SK-N-SH (cell line): ENCODE data around the gene GYS2. TPM values are rescaled to one million over a fixed set of nuclear protein-coding genes. Genes with fewer than 3 reads are reported as not detected.

Experiments used
- CTCF ChIA-PET: fragments of 300-600, 350-600 bp; formaldehyde crosslinking; extraction: SDS; loops from one replicate; lab custom pipeline; 2021; lab: Yijun Ruan, JAX
- POLR2A ChIA-PET: fragments of 350-600 bp; sonication (Branson Sonifier 250); formaldehyde crosslinking; extraction: SDS; loops from one replicate; lab custom pipeline; 2020; ENCODE audit warnings: antibody characterized with exemption, inconsistent platforms; lab: Yijun Ruan, JAX
- DNase-seq: peaks from one replicate; pipeline ENCODE4 v3.0.0; 2012
- H2AFZ ChIP-seq: fragments of 200-600 bp; sonication (generic); 2 replicates; pipeline ENCODE4 v1.8.1; 2016; ENCODE audit warnings: antibody characterized with exemption, mild to moderate bottlenecking, low read depth
- H3F3A ChIP-seq: fragments of 200-600 bp; sonication (generic); replicated peaks from 2 replicates; pipeline ENCODE3; 2016; ENCODE audit warnings: antibody characterized with exemption, mild to moderate bottlenecking; ENCODE audit not compliant: insufficient read depth
- H3K27ac ChIP-seq, 2 experiments: fragments of 200-500 bp in 1 of 2; fragments of 200-600 bp in 1 of 2; sonication (Bioruptor generic) in 1 of 2; sonication (generic), shearing (Covaris generic) in 1 of 2; 2 replicates each; pipeline versions ENCODE4 v1.5.1 to v1.6.1; 2014 to 2016; ENCODE audit warnings: low read depth in 2 of 2, inconsistent platforms in 1 of 2, low read length in 1 of 2, mild to moderate bottlenecking in 1 of 2, mixed read lengths in 1 of 2
- H3K27me3 ChIP-seq: fragments of 200-600 bp; sonication (generic), shearing (Covaris generic); 2 replicates; pipeline ENCODE4 v1.6.1; 2016; ENCODE audit warnings: mixed run types; ENCODE audit not compliant: insufficient read depth
- H3K36me3 ChIP-seq, 2 experiments: fragments of 200-500 bp in 1 of 2; fragments of 200-600 bp in 1 of 2; sonication (Bioruptor generic) in 1 of 2; sonication (generic) in 1 of 2; replicated peaks in 1 of 2; 2 replicates each; pipeline versions ENCODE3 to v1.5.1; 2014 to 2016; ENCODE audit warnings: low read length in 1 of 2, mild to moderate bottlenecking in 1 of 2; ENCODE audit not compliant: insufficient read depth in 2 of 2, control insufficient read depth in 1 of 2
- H3K4me1 ChIP-seq, 2 experiments: fragments of 200-500 bp in 1 of 2; fragments of 200-600 bp in 1 of 2; sonication (Bioruptor generic) in 1 of 2; sonication (generic), shearing (Covaris generic) in 1 of 2; 2 replicates each; pipeline versions ENCODE4 v1.5.1 to v1.6.1; 2014 to 2016; ENCODE audit warnings: low read depth in 1 of 2, low read length in 1 of 2, mixed run types in 1 of 2; ENCODE audit not compliant: insufficient read depth in 2 of 2, control insufficient read depth in 1 of 2
- H3K4me2 ChIP-seq: fragments of 200-600 bp; sonication (generic), shearing (Covaris generic); 2 replicates; pipeline ENCODE4 v1.6.1; 2017; ENCODE audit warnings: mixed run types
- H3K4me3 ChIP-seq, 2 experiments: fragments of 200-500 bp in 1 of 2; fragments of 200-600 bp in 1 of 2; sonication (Bioruptor generic) in 1 of 2; sonication (generic), shearing (Covaris generic) in 1 of 2; 2 replicates each; pipeline versions ENCODE4 v1.5.1 to v1.8.1; 2014 to 2016; ENCODE audit warnings: low read depth in 2 of 2, inconsistent platforms in 1 of 2, low read length in 1 of 2, mild to moderate bottlenecking in 1 of 2, mixed read lengths in 1 of 2, moderate library complexity in 1 of 2
- H3K79me2 ChIP-seq: fragments of 200-600 bp; sonication (generic); 2 replicates; pipeline ENCODE4 v1.8.1; 2017; ENCODE audit warnings: mild to moderate bottlenecking; ENCODE audit not compliant: insufficient read depth
- H3K9ac ChIP-seq: fragments of 200-600 bp; sonication (generic); 2 replicates; pipeline ENCODE4 v1.6.1; 2017; ENCODE audit warnings: mixed run types
- H3K9me2 ChIP-seq: fragments of 200-600 bp; sonication (generic); 2 replicates; pipeline ENCODE4 v1.6.1; 2017; ENCODE audit warnings: mixed run types
- H3K9me3 ChIP-seq: fragments of 200-600 bp; sonication (generic); 2 replicates; pipeline ENCODE4 v1.6.1; 2017; ENCODE audit warnings: mixed run types, mild to moderate bottlenecking, moderate library complexity
- H4K20me1 ChIP-seq: fragments of 200-600 bp; sonication (generic); 2 replicates; pipeline ENCODE4 v1.6.1; 2017; ENCODE audit warnings: mild to moderate bottlenecking, mixed run types; ENCODE audit not compliant: insufficient read depth
- ELF1 ChIP-seq: IDR thresholded peaks from 2 replicates; pipeline ENCODE4 v1.4.0; 2012
- EP300 ChIP-seq, 2 experiments: IDR thresholded peaks; 2 replicates each; pipeline versions ENCODE4 v1.4.0 to v1.6.1; 2012; ENCODE audit warnings: borderline replicate concordance in 1 of 2, low read depth in 1 of 2, low read length in 1 of 2
- GABPA ChIP-seq: IDR thresholded peaks from 2 replicates; pipeline ENCODE4 v1.4.0; 2012; ENCODE audit warnings: low read depth, mild to moderate bottlenecking
- GATA2 ChIP-seq: sonication (generic); formaldehyde crosslinking; IDR thresholded peaks from 2 replicates; pipeline ENCODE4 v1.5.0; 2020; ENCODE audit warnings: mild to moderate bottlenecking, missing genetic modification reagents
- MEF2A ChIP-seq: IDR thresholded peaks from 2 replicates; pipeline ENCODE4 v1.4.0; 2012; ENCODE audit warnings: low read depth, borderline replicate concordance
- NFIC ChIP-seq: IDR thresholded peaks from 2 replicates; pipeline ENCODE4 v1.4.0; 2012; ENCODE audit warnings: borderline replicate concordance
- POLR2AphosphoS5 ChIP-seq: IDR thresholded peaks from 2 replicates; pipeline ENCODE4 v1.6.1; 2012; ENCODE audit warnings: low read depth, low read length
- RAD21 ChIP-seq: IDR thresholded peaks from 2 replicates; pipeline ENCODE4 v1.6.1; 2012; ENCODE audit warnings: mild to moderate bottlenecking, low read length
- RCOR1 ChIP-seq: fragments of 150-350 bp; IDR thresholded peaks from 2 replicates; pipeline ENCODE4 v1.6.1; 2017; ENCODE audit warnings: antibody characterized with exemption, low read length
- RXRA ChIP-seq: IDR thresholded peaks from 2 replicates; pipeline ENCODE4 v1.4.0; 2012; ENCODE audit warnings: low read depth, mild to moderate bottlenecking, borderline replicate concordance
- SMC3 ChIP-seq: IDR thresholded peaks from 2 replicates; pipeline ENCODE4 v1.6.1; 2012; ENCODE audit warnings: low read depth, low read length, improper control_type of control experiment
- TCF12 ChIP-seq: IDR thresholded peaks from 2 replicates; pipeline ENCODE4 v1.4.0; 2012
- YY1 ChIP-seq: IDR thresholded peaks from 2 replicates; pipeline ENCODE4 v1.4.0; 2012; ENCODE audit warnings: low read depth, mild to moderate bottlenecking
- WGBS: methylation state at CpG from one replicate; pipeline ENCODE4 v1.1.6; 2017; ENCODE audit warnings: low lambda C conversion rate; 5-methylcytosine and 5-hydroxymethylcytosine counted together
- polyA plus RNA-seq, 3 experiments: library from polyadenylated mRNA; depleted of rRNA; stranded (reverse); fragments of >200 nt; gene quantifications; 2 replicates each; pipeline ENCODE4 v1.2.3, GENCODE V29; 2012
- TF ChIP-seq, protein P1 (sequence below): IDR thresholded peaks from 2 replicates; pipeline ENCODE4 v1.4.0; 2012; ENCODE audit warnings: low read depth, borderline replicate concordance

The GYS2 gene
- polyA plus RNA-seq, 1 of the 3 experiments (the other 2 are of a cell fraction): not detected

- 0 out of 2 replicates have a peak, but pooled peaks cover under 1% of the 10 kb centered on the region for H3K27me3 ChIP-seq
Observed at GRCh38 chr12:21577516-21577915, 27.1 kb downstream of the GYS2 start.

DNA sequence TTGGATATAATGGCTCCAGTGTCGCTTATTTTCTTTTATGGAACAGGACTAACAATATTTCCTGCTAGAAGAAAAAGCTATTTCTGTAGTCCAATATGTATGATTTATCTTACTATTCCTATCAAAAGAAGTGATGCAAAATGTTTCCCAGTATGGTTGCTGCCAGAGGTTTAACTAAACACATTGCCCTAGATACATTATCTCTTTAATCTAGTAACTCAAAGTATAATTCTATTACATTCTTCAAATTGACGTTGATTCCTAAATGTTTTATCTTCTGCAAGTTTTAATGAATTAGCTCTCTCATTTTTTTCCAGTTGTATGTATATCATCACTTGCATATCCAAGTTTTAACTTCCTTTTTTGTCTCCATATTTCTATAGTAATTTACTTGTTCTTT, 28.2 kb downstream of the GYS2 start:
- no peaks in the 10 kb centered on the region; a peak in 1 of 4 replicates for H3K4me1 ChIP-seq
- H3K9me3 ChIP-seq: no peaks in the 10 kb centered on the region
- WGBS: 10% methylated on average over 2 of the region's 2 CpGs
- no peak overlapping the region for H3K4me2 ChIP-seq
- CTCF ChIA-PET: interaction anchor here (0.9 kb wide), 1 partner anchor 75 kb away, joined by 4 read pairs; the partner anchor contains the start of genes GOLT1B and RECQL
- no peak for TF ChIP-seq MEF2A
- 0 out of 4 replicates have a peak, but pooled peaks of 1 of the 2 experiments have one; percentile 13 for TF ChIP-seq EP300 (IDR thresholded peaks at IDR 0.05; ENCODE audit: borderline replicate concordance in 1 of 2, low read depth in 1 of 2, low read length in 1 of 2)
- 0 out of 2 replicates have a peak, but pooled peaks have one; percentile 13 for TF ChIP-seq RCOR1
- TF ChIP-seq GATA2 (CRISPR knock-in tag): peak; percentile 37; the same call in 1 of the 2 replicates
- no peak for TF ChIP-seq YY1
- no peak for TF ChIP-seq NFIC
- no peak overlapping the region for H2AFZ ChIP-seq
- H4K20me1 ChIP-seq: no peaks in the 10 kb centered on the region
- no peak overlapping the region for H3K9ac ChIP-seq
- H3K9me2 ChIP-seq: no peaks in the 10 kb centered on the region
- H3K27me3 ChIP-seq: 0 out of 2 replicates have a peak, but pooled peaks cover 4% of the 10 kb centered on the region
- POLR2A ChIA-PET: no interaction called here
- DNase-seq: peak; percentile 9
- no peak overlapping the region for H3K27ac ChIP-seq
- no peak overlapping the region for H3K4me3 ChIP-seq
- H3K36me3 ChIP-seq: no peaks in the 10 kb centered on the region
- no peaks in the 10 kb centered on the region for H3K79me2 ChIP-seq
- H3F3A ChIP-seq: no peaks in the 10 kb centered on the region

More at GRCh38 chr12:21577516-21577915, 27.1 kb downstream of the GYS2 start:
- CTCF ChIA-PET: no interaction called here
- Histone ChIP-seq H3K36me3 (no peaks in the 10 kb centered on the region), H3K4me3 (no peak overlapping the region), H3K9me3 (no peaks in the 10 kb centered on the region), H3K4me1 (no peaks in the 10 kb centered on the region; a peak in 1 of 4 replicates), H3K9me2 (no peaks in the 10 kb centered on the region), H3K9ac (no peak overlapping the region), H3F3A (no peaks in the 10 kb centered on the region), H3K27ac (no peak overlapping the region), H2AFZ (no peak overlapping the region), H3K4me2 (no peak overlapping the region), H4K20me1 (no peaks in the 10 kb centered on the region), H3K79me2 (no peaks in the 10 kb centered on the region)
- POLR2A ChIA-PET: no interaction called here
- WGBS: 93% methylated on average over 1 of the region's 1 CpG
- TF ChIP-seq RAD21 (no peak), POLR2AphosphoS5 (no peak), ELF1 (no peak), SMC3 (no peak), TCF12 (no peak), GABPA (no peak), RXRA (no peak)
- TF ChIP-seq, protein P1, sequence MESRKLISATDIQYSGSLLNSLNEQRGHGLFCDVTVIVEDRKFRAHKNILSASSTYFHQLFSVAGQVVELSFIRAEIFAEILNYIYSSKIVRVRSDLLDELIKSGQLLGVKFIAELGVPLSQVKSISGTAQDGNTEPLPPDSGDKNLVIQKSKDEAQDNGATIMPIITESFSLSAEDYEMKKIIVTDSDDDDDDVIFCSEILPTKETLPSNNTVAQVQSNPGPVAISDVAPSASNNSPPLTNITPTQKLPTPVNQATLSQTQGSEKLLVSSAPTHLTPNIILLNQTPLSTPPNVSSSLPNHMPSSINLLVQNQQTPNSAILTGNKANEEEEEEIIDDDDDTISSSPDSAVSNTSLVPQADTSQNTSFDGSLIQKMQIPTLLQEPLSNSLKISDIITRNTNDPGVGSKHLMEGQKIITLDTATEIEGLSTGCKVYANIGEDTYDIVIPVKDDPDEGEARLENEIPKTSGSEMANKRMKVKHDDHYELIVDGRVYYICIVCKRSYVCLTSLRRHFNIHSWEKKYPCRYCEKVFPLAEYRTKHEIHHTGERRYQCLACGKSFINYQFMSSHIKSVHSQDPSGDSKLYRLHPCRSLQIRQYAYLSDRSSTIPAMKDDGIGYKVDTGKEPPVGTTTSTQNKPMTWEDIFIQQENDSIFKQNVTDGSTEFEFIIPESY: no peak
- DNase-seq: no peak
